Heart left ventricle (tissue), 16 donors: ENCODE data around the gene KCNMB2. TPM values are rescaled to one million over a fixed set of nuclear protein-coding genes. Genes with fewer than 3 reads are reported as not detected.

Experiments
- ATAC-seq, 4 donors: fragments of 200-7000 bp; cut with Tn5 transposase; one replicate each; pipeline ENCODE4 v1.9.1; 2020 to 2022; ENCODE audit warnings: moderate library complexity in 4 of 4, mild to moderate bottlenecking in 3 of 4, moderate number of reproducible peaks in 1 of 4
- DNase-seq, 5 donors: peaks; one replicate each; pipeline ENCODE4 v3.0.0-alpha.2; 2020
- H3K27ac ChIP-seq, 12 donors: fragments of 200-600 bp; sonication (generic) in 4 of 12; one replicate each; pipeline versions ENCODE4 v1.5.0 to v1.8.0; 2016 to 2022; ENCODE audit warnings: mild to moderate bottlenecking in 2 of 12
- H3K27me3 ChIP-seq, 9 donors: fragments of 200-600 bp; sonication (generic) in 2 of 9; one replicate each; pipeline versions ENCODE4 v1.5.1 to v1.8.0; 2016 to 2022; ENCODE audit warnings: mild to moderate bottlenecking in 3 of 9
- H3K36me3 ChIP-seq, 9 donors: fragments of 200-600 bp; sonication (generic) in 2 of 9; one replicate each; pipeline versions ENCODE4 v1.5.0 to v1.8.0; 2018 to 2022; ENCODE audit warnings: mild to moderate bottlenecking in 2 of 9
- H3K4me1 ChIP-seq, 12 donors: fragments of 200-600 bp; sonication (generic) in 4 of 12; one replicate each; pipeline versions ENCODE4 v1.5.0 to v1.8.0; 2016 to 2022; ENCODE audit warnings: mild to moderate bottlenecking in 3 of 12
- H3K4me3 ChIP-seq, 12 donors: fragments of 200-600 bp; sonication (generic) in 4 of 12; one replicate each; pipeline versions ENCODE4 v1.5.0 to v1.8.0; 2017 to 2022; ENCODE audit warnings: mild to moderate bottlenecking in 9 of 12, moderate library complexity in 4 of 12
- H3K9me3 ChIP-seq, 12 donors: fragments of 200-600 bp; sonication (generic) in 4 of 12; one replicate each; pipeline versions ENCODE4 v1.5.0 to v1.8.0; 2016 to 2022; ENCODE audit warnings: mild to moderate bottlenecking in 1 of 12
- CTCF ChIP-seq, 12 donors: fragments of 200-600 bp; sonication (generic) in 4 of 12; IDR thresholded peaks; one replicate each; pipeline versions ENCODE4 v1.5.0 to v1.8.0; 2018 to 2022; ENCODE audit warnings: antibody characterized with exemption in 12 of 12, mild to moderate bottlenecking in 5 of 12
- POLR2A ChIP-seq, 2 donors: fragments of 450-650 bp; IDR thresholded peaks; one replicate each; pipeline ENCODE4 v1.6.1; 2017; ENCODE audit warnings: antibody characterized with exemption in 2 of 2, mild to moderate bottlenecking in 2 of 2, moderate library complexity in 2 of 2
- WGBS, 4 donors: extraction: QIAGEN DNeasy Blood & Tissue Kit in 2 of 4; methylation state at CpG; one replicate each; pipeline versions ENCODE4 v1.1.5 to v1.1.7; 2013 to 2018; 5-methylcytosine and 5-hydroxymethylcytosine counted together
- intact Hi-C, 10 donors: fragments of 100-400 bp; cut with DNase I; formaldehyde crosslinking; loops; one replicate each; pipeline versions ENCODE4 v1.11.1 to v1.14.2; 2022
- polyA plus RNA-seq, 2 donors: library from polyadenylated mRNA; stranded (reverse); fragments of 200-250 nt; gene quantifications; one replicate each; pipeline ENCODE4 v1.2.3, GENCODE V29; 2013
- total RNA-seq, 9 donors: library from RNA; depleted of rRNA in 2 of 9; stranded (reverse); fragments of >200 nt in 2 of 9; fragmentation: NEBNext Ultra II Directional in 3 of 9; extraction: Animal tissue kit (Norgen Biotek cat#: 25700) in 3 of 9; gene quantifications; one replicate each; pipeline versions ENCODE4 v1.1.0 to v1.2.4, GENCODE V29; 2016 to 2023
- donor health status: ischemic (EF 13 %, LVEDD 7.1; RV severe dilation, severe dysfunction).
- donor health status: healthy with polysubstance abuse.
- donor health status: DM: no; HTN: yes; CAD: no.
- donor health status: DM: no; HTN: no; CAD: no.
- donor health status: ischemic (EF 25% LVEDD 6.9; RV normal size, moderate dysfunction).
- donor health status: ischemic (EF 25% LVEDD 5.7; RV mildly dilated, moderate dysfunction).
- donor health status: healthy.
- donor health status: DM: yes; HTN: yes; CAD: no.
- donor health status: ischemic (EF 35%, LVEDD 5.7; RV mildly dilated, moderate dysfunction).
- donor health status: nonischemic (EF 11% LVEDD 7.7; RV severe dilation, severe dysfunction).
- donor health status: DM: yes; HTN: yes; CAD: no.
- donor health status: PGD.
- donor health status: ischemic (EF 29% LVEDD 5.4; RV normal size, mild dysfunction).
- donor health status: nonischemic (EF 23%, LVEDD 6.1; RV moderate dilation, normal function).

KCNMB2 gene
- total and polyA plus RNA-seq, 11 donors, result 0.37 to 5.7 (median 2.0) TPM; not detected in 1

DNA sequence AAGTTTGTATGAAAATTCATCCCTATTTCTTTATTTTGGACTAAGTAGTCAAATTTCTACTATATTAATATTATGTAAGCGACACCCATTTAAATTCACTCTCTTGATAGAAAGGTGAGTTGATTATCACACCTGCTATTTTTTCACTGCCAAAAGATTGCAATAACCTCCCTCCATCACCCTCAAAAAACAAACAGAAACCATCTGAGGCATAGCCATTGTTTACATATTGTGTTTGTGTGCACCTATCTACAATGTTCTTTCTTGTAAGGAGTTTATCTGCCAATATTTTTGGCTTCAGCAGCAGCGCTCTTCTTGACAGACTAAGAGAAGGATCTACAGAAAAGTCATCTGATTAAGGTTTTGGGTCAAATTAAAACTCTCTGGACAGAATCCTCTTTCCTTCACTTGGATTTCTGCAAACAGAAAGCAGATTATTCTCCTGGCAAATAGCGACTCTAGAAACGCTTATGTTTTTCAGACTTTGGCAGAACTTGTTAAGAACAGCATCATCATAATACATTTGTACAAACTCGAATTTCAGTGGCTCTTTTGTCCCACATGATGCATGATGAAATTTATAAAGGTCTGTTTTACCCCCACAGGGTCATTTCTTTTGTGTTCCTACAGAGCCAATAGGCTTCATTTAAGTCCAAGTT lies 48.6 kb downstream of the KCNMB2 start:
- no peak for TF ChIP-seq CTCF (IDR thresholded peaks at IDR 0.05)
- TF ChIP-seq POLR2A (IDR thresholded peaks at IDR 0.05), result no peak
- Histone ChIP-seq H3K9me3 (peaks cover 0 to 22% (median 0%) of the 10 kb centered on the region in 12 donors), H3K27ac (peak overlapping the region in 1 of 12 donors; percentile 23), H3K4me3 (no peak overlapping the region), H3K27me3 (no peaks in the 10 kb centered on the region), H3K36me3 (no peaks in the 10 kb centered on the region), H3K4me1 (peaks cover 0 to 21% (median 0%) of the 10 kb centered on the region in 12 donors)
- ATAC-seq, result no peak
- no peak for DNase-seq
- WGBS, 4 donors, result 67 to 72% (median 70%) methylated on average over 5 of the region's 5 CpGs
- intact Hi-C loops, result no loop called here

DNA sequence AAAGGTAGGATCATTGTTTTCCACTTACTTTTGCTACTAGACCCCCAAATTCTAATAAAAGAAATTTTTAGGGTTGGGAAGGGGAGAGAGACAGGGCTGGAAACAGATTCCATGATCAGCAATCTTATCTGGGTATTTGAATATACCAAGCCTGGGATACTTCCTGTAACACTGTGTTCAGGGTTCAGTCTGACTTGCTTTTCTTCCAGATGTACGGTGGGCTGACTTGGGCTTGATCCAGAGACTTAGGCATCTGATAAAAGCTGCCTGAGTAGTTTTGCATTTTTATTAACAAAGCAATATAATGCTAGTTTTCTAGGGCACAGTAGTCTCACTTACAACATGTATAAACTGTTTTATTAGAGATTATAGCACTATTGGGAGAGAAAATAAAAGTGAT lies 49.2 kb downstream of the KCNMB2 start:
- TF ChIP-seq POLR2A (IDR thresholded peaks at IDR 0.05) (no peak), CTCF (IDR thresholded peaks at IDR 0.05) (no peak)
- H3K4me1 ChIP-seq, result peaks cover 0 to 21% (median 0%) of the 10 kb centered on the region in 12 donors
- DNase-seq (no peak), ATAC-seq (peak in 1 of 4 donors; percentile 29)
- H3K27ac ChIP-seq, result peak overlapping the region in 1 of 12 donors; percentile 25
- WGBS, 4 donors, result 8 to 19% (median 16%) methylated on average over 1 of the region's 1 CpG
- no peaks in the 10 kb centered on the region for H3K27me3 ChIP-seq
- intact Hi-C loops, result no loop called here
- H3K9me3 ChIP-seq, result peaks cover 0 to 16% (median 0%) of the 10 kb centered on the region in 12 donors
- H3K4me3 ChIP-seq, result no peak overlapping the region
- H3K36me3 ChIP-seq, result no peaks in the 10 kb centered on the region

- Histone ChIP-seq H3K27ac (peak overlapping the region in 1 of 12 donors; percentile 25), H3K27me3 (no peaks in the 10 kb centered on the region), H3K4me1 (peaks cover 0 to 21% (median 0%) of the 10 kb centered on the region in 12 donors), H3K4me3 (no peak overlapping the region), H3K9me3 (peaks cover 0 to 10% (median 0%) of the 10 kb centered on the region in 12 donors), H3K36me3 (no peaks in the 10 kb centered on the region)
- 36 to 52% (median 48%) methylated on average over 2 of the region's 2 CpGs for WGBS, 4 donors
- ATAC-seq, result no peak
- TF ChIP-seq POLR2A (IDR thresholded peaks at IDR 0.05), result no peak
- DNase-seq, result no peak
- intact Hi-C loops, result no loop called here
Observed at GRCh38 chr3:178586076-178586475, 49.8 kb downstream of the KCNMB2 start.

- TF ChIP-seq POLR2A (IDR thresholded peaks at IDR 0.05), result no peak
- no peak for TF ChIP-seq CTCF (IDR thresholded peaks at IDR 0.05)
- WGBS, 4 donors, result 91 to 97% (median 95%) methylated on average over 4 of the region's 4 CpGs
- Histone ChIP-seq H3K36me3 (no peaks in the 10 kb centered on the region), H3K27me3 (no peaks in the 10 kb centered on the region), H3K4me1 (peaks cover 0 to 19% (median 0%) of the 10 kb centered on the region in 12 donors), H3K27ac (no peak overlapping the region), H3K4me3 (no peak overlapping the region), H3K9me3 (no peaks in the 10 kb centered on the region)
- DNase-seq (no peak), ATAC-seq (no peak)
- intact Hi-C loops, result no loop called here
Observed at GRCh38 chr3:178588628-178589027, 52.4 kb downstream of the KCNMB2 start.
